ENCODE measurements around the gene RNF151.
"Not testable (repeated sequence)": the region's sequence is repeated elsewhere in the genome, so short reads cannot be mapped to it uniquely, and the experiment has no call there.

Gene RNF151

DNA sequence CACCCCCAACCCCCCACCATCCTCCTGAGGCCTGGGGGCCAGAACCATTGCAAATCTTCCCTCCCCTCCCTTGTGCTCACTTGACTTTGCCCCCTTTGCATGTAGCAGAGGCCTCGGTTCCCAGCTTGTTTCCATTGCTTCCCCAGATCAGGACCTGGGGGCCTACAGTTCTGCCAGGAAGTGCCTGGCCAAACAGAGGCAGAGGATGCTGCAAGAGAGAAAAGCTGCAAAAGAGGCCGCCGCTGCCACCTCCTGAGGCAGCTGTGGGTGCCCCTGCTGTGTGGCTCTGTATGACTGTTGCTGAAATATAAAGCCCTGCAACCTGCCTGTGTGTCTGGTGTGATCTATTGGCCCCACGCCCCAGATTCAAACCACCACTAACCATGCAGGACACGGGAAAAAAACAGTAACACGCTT, 5.0 kb upstream of the RNF151 start:
- H3K27ac ChIP-seq (ENCODE audit: low read length): peak overlapping the region; percentile 62; the same call in 1 of the 2 replicates
- H2AFZ ChIP-seq (ENCODE audit: low read depth, low read length): no peak overlapping the region
- peak overlapping the region; percentile 85 for H3K4me2 ChIP-seq (ENCODE audit: low read length)
- TF ChIP-seq, protein P1, sequence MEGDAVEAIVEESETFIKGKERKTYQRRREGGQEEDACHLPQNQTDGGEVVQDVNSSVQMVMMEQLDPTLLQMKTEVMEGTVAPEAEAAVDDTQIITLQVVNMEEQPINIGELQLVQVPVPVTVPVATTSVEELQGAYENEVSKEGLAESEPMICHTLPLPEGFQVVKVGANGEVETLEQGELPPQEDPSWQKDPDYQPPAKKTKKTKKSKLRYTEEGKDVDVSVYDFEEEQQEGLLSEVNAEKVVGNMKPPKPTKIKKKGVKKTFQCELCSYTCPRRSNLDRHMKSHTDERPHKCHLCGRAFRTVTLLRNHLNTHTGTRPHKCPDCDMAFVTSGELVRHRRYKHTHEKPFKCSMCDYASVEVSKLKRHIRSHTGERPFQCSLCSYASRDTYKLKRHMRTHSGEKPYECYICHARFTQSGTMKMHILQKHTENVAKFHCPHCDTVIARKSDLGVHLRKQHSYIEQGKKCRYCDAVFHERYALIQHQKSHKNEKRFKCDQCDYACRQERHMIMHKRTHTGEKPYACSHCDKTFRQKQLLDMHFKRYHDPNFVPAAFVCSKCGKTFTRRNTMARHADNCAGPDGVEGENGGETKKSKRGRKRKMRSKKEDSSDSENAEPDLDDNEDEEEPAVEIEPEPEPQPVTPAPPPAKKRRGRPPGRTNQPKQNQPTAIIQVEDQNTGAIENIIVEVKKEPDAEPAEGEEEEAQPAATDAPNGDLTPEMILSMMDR (IDR thresholded peaks at IDR 0.05; ENCODE audit: low read depth, low read length): no peak
- TF ChIP-seq EZH2phosphoT487 (IDR thresholded peaks at IDR 0.05; ENCODE audit: low read depth): no peak
- peaks cover 26% of the 10 kb centered on the region for H3K36me3 ChIP-seq (replicated peaks; ENCODE audit: low read depth, low read length)
- peaks cover 39% of the 10 kb centered on the region for H3K4me1 ChIP-seq (ENCODE audit: low read length)
- peaks cover 71% of the 10 kb centered on the region for H3K79me2 ChIP-seq (ENCODE audit: low read length)
- no peaks in the 10 kb centered on the region for H3K9me3 ChIP-seq (ENCODE audit: insufficient read depth, low read length)
- no peak overlapping the region for H3K9ac ChIP-seq (ENCODE audit: low read length)
- H3K4me3 ChIP-seq (ENCODE audit: low read length): peak overlapping the region; percentile 36
- peaks cover 32% of the 10 kb centered on the region for H4K20me1 ChIP-seq (ENCODE audit: insufficient read depth, low read length)
- no peaks in the 10 kb centered on the region for H3K27me3 ChIP-seq (ENCODE audit: low read depth, low read length)

- H3K4me2 ChIP-seq (ENCODE audit: low read length): peak overlapping the region; percentile 85
- peak overlapping the region; percentile 99 for H3K9ac ChIP-seq (ENCODE audit: low read length)
- H3K4me1 ChIP-seq (ENCODE audit: low read length): peaks cover 39% of the 10 kb centered on the region
- H3K79me2 ChIP-seq (ENCODE audit: low read length): peaks cover 75% of the 10 kb centered on the region
- H3K36me3 ChIP-seq (replicated peaks; ENCODE audit: low read depth, low read length): peaks cover 27% of the 10 kb centered on the region
- H3K4me3 ChIP-seq (ENCODE audit: low read length): peak overlapping the region; percentile 100
- H3K27ac ChIP-seq (ENCODE audit: low read length): peak overlapping the region; percentile 81
- H3K9me3 ChIP-seq (ENCODE audit: insufficient read depth, low read length); H2AFZ ChIP-seq (ENCODE audit: low read depth, low read length); H3K27me3 ChIP-seq (ENCODE audit: low read depth, low read length): not testable (repeated sequence)
- peaks cover 32% of the 10 kb centered on the region for H4K20me1 ChIP-seq (ENCODE audit: insufficient read depth, low read length)
These were observed 4.2 kb upstream of the RNF151 start for GRCh38 chr16:1962161-1963153.

DNA sequence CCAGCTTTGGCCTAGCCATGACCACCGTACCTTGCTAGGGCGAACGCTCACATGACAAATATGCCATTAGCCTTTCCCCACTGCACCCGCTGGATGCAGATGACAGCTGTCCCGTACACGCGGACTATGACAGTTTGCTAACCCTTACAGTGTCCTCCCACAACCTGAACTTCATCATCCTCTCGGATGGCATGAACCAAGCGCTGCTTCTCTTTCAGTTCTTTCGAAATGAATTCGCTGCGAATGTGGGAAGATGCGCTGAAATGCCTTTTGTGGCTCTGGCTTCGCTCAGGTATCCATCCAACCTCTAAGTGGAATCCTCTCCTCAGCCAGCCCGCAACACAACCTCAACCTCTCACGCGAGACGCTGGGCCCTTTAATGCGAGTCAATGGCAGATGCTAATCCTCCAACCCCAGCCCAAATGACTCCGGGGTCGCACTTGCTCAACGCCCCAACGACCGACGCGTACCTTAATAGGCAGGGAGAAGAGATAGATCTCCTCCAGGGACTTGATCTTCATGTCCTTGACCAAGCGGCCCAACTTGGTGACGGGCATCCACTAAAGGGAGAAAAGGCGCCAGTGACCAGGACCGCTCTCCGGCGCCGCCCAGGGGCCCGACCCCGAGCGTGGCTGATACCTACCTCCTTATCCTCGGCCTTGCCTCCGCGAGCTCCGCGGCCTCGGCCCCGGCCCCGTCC, 2.7 kb upstream of the RNF151 start:
- TF ChIP-seq EZH2phosphoT487 (IDR thresholded peaks at IDR 0.05; ENCODE audit: low read depth): no peak
- TF ChIP-seq, protein P1 (IDR thresholded peaks at IDR 0.05; ENCODE audit: low read depth, low read length): peak; percentile 27; the same call in 1 of the 2 replicates
- Histone ChIP-seq H2AFZ (ENCODE audit: low read depth, low read length) (no peak overlapping the region), H3K4me3 (ENCODE audit: low read length) (peak overlapping the region; percentile 100), H3K9ac (ENCODE audit: low read length) (peak overlapping the region; percentile 99), H3K27ac (ENCODE audit: low read length) (peak overlapping the region; percentile 81), H4K20me1 (ENCODE audit: insufficient read depth, low read length) (peaks cover 32% of the 10 kb centered on the region), H3K79me2 (ENCODE audit: low read length) (peaks cover 75% of the 10 kb centered on the region), H3K27me3 (ENCODE audit: low read depth, low read length) (no peaks in the 10 kb centered on the region), H3K9me3 (ENCODE audit: insufficient read depth, low read length) (no peaks in the 10 kb centered on the region), H3K4me1 (ENCODE audit: low read length) (peaks cover 37% of the 10 kb centered on the region), H3K4me2 (ENCODE audit: low read length) (peak overlapping the region; percentile 85), H3K36me3 (replicated peaks; ENCODE audit: low read depth, low read length) (peaks cover 27% of the 10 kb centered on the region)

GRCh38 chr16:1964506-1965395, 1.9 kb upstream of the RNF151 start, which contains the start of gene RPS2:
RPS2 (minus strand) TSS chr16:1964826; CDS start chr16:1964625, 201 bp downstream.
- peaks cover 35% of the 10 kb centered on the region for H3K4me1 ChIP-seq (ENCODE audit: low read length)
- no peak within 1 kb of the TSS for H2AFZ ChIP-seq (ENCODE audit: low read depth, low read length)
- peaks cover 32% of the 10 kb centered on the region for H4K20me1 ChIP-seq (ENCODE audit: insufficient read depth, low read length)
- H3K4me2 ChIP-seq (ENCODE audit: low read length): peak within 1 kb of the TSS; percentile 96
- H3K79me2 ChIP-seq (ENCODE audit: low read length): peaks cover 71% of the 10 kb centered on the region
- H3K27me3 ChIP-seq (ENCODE audit: low read depth, low read length): no peaks in the 10 kb centered on the region
- no peak for TF ChIP-seq EZH2phosphoT487 (IDR thresholded peaks at IDR 0.05; ENCODE audit: low read depth)
- TF ChIP-seq, protein P1 (IDR thresholded peaks at IDR 0.05; ENCODE audit: low read depth, low read length): no peak
- H3K36me3 ChIP-seq (replicated peaks; ENCODE audit: low read depth, low read length): peaks cover 27% of the 10 kb centered on the region
- peak within 1 kb of the TSS; percentile 81 for H3K27ac ChIP-seq (ENCODE audit: low read length)
- peak within 1 kb of the TSS; percentile 99 for H3K9ac ChIP-seq (ENCODE audit: low read length)
- peak within 1 kb of the TSS; percentile 100 for H3K4me3 ChIP-seq (ENCODE audit: low read length)
- H3K9me3 ChIP-seq (ENCODE audit: insufficient read depth, low read length): no peaks in the 10 kb centered on the region

Measured in OCI-LY3 (cell line).